ENCODE measurements around the gene NUDT1.

Gene NUDT1

DNA sequence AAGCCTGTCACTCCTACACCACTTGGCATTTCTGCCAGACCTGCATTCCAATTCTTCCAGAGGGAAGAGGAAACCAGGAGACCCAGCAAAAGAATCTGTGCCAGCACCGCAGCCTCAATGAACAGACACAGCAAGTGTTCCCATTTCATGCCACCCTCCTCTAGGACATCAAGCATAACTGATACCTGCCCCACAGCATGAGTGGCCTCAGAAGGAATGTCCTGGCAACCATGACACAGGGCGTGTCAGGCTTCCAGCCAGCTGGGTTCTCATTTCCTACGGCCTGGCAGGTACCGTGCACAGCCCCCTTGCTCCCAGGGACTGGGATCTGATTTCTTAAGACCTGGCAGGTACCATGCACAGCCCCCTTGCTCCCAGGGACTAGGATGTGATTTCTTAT, 17.1 kb upstream of the NUDT1 start:
- DNase-seq, result no peak

DNA sequence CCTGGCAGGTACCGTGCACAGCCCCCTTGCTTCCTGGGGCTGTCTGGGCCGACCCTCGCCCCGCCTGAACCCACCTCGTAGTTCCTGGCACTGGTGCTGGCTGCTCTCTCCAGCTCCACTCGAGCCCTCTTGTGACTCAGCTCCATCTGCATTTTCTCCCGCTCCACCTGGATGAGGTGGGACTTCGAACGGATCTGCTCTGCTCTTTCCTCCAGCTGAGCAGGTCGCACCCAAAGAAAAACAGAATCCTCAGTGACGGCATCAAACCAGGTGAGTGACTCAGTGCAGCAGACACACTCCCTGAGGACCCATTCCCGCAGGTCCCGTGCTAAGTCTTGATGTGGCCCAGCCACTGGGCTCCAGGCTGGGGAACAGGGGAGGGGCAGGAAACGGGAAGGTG, 16.7 kb upstream of the NUDT1 start:
- DNase-seq, result no peak

DNA sequence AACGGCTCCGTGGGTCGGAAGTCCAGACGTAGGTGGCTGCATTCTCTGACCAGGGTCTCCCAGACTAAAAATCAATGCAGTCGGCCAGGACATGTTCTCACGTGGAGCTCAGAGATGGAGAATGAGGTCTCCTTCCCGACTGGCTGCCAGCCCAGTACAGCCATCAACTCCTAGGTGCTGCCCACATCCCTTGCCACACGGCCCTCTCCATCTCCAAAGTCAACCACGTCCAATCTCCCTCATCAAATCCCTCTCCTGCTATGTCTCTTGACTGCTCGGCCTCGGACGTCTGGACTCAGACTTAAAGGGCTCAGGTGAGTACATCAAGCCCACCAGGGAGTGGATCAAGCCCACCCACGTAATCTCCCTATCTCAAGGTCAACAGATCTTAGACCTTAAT, 16.2 kb upstream of the NUDT1 start:
- DNase-seq, result no peak

DNA sequence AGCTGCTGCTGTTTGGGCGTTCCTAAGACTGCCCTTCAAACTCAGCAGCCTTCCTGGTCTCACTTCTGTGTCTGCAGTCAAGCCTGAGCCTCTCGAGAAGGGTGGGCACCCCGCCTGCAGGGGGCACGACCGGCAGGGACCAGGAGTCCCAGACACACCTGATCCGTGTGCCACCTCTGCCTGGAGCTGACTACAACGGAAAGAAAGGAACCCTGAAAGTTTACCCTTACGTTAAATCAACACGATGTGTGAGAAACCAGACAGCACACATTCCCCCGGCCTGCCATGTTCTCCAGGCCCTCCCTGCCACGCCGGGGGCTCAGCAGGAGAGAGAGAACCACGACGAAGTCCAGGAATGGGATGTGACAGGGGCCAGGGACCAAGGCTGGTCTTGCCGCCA, 14.3 kb upstream of the NUDT1 start:
- DNase-seq, result no peak

DNA sequence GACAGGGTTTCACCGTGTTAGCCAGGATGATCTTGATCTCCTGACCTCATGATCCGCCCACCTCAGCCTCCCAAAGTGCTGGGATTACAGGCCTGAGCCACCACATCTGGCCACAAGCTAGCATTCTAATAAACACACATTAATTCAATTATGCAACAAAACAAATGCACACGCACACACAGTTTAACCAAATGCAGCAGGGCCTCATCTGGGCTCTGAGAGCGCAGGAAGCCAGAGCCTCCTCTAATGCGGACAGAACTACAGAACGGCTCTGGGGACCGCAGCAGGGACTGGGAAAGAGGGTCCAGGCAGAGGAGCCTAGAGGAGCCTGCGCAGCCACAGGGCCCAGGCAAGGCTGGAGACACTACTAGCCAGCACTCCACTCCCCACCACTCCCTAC, 13.1 kb upstream of the NUDT1 start:
- DNase-seq, result no peak

DNA sequence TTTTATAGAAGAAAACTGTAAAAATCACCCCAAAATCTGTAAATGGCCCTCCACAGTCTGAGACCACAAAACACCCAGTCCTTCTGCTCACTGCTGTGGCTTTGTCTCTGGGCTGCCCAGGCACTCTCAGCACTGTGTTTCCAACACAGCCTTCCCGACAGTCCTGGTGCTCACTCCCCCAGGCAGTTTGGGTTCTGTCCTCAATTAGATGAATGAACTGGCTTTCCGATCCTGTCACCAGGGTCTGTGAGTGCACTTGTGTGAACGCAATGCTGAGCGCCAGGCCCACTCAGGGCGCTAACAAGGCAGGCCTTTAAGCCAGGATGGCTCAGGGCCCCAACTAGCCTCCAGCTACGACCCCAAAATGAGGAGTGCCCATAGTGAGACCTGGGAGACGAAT, 12.6 kb upstream of the NUDT1 start:
- DNase-seq, result no peak

DNA sequence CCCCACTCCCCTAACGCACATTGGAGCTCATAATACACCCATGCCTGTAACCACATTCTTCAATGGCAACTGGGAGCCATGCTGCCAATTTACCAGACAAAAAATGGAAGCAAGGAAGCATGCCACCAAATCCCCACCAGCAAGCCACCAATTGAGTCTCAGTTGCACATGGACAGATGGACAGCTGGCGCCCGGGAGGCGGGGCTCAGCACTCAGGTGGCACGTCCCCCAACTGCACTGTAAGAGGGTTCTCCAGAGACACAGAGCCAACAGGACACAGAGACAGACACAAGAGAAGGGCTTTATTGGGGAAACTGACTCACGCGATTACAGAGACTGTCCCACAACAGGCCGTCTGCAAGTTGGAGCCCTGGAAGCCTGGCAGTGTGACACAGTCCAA, 11.8 kb upstream of the NUDT1 start:
- no peak for DNase-seq

DNA sequence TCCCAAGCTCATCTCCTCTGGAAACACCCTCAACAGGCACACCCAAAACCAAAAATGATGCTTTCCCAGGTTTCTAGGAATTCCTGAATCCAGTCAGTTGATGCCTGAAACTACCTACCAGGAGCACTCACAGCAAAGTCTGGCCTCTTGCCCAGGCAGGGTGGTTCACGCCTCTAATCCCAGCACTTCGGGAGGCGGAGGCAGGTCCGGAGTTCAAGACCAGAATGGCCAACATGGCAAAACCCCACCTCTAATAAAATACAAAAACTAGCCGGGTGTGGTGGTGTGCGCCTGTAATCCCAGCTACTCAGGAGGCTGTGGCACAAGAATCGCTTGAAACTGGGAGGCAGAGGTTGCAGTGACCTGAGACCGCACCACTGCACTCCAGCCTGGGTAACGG, 11.1 kb upstream of the NUDT1 start:
- no peak for DNase-seq

DNA sequence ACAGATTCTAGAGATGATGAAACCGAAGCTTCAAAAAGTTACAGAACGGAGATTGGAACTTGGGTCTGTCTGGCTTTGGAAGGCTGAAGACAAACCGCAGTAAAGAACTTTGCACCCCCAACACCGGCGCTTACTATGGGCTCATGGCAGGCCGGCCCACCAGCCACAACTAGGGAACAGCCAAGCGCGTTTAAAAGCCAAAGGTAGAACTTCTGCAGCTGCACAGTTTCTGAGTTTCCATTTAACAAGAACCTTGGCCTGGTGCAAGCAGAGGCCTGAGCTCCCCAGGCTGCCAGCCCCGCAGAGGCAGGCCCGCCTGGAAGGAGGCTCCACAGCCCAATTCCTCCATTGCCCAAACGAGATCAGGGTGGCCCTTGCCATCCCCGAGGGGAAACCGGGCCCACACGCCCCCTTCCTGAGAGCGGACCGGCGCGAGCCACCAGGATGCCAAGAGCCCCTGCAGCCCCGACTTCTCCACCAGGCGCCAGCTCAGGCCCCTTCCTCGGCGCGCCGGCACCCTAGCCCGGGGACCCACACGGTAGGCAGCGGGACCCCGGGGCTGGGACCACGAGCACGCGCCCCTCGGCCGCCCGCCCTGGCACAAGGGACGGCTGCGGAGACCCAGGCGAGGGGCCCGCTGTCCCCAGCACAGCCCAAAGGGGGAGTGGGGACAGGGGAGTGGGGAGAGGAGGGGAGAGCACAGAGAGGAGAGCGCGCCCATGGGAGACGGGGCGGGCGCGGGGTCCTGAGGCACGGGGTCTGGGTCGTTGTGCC, 9.8 kb upstream of the NUDT1 start:
- no peak for DNase-seq

DNA sequence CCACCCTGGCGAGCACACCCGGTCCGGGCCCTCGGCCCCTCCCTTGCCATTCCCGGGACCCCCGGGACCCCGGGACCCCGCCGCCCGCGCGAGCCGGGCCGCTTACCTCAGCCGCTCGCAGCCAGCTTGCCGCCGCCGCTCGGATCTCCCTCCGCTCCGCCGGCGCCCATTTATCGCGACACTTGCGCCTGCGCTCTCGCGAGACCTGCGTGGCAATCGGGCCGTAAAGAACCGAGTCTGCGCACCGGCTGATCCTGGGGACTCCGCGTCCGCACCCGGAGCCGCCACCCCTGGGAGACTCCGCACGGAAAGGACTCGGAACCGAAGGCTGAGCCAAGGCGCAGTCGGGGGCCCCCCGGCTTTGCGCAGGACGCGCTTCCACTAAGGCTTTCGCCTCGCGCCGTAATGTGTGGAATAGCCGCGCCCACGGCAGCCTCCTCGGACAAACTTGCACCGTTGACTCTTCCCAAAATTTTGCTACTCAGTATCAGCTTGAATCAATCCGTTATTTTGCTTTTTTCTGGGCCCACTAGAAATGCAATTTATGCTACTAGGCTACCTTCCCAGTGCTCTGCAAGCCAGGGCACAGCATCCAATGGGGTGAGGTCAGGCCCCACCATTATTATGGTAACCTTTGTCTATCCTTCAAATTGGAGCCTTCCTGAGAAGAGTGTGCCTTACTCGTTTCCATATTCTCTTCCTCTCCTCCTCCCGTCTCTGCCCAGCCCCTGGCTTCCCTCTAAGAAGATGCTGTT, 9.1 kb upstream of the NUDT1 start, which contains the start of gene MAD1L1:
Gene MAD1L1, minus strand, starts transcription at position 180 of the 755 bp plus-strand sequence. CDS start 2,812 bp downstream, outside the sequence.
- DNase-seq, result peak; percentile 93

DNA sequence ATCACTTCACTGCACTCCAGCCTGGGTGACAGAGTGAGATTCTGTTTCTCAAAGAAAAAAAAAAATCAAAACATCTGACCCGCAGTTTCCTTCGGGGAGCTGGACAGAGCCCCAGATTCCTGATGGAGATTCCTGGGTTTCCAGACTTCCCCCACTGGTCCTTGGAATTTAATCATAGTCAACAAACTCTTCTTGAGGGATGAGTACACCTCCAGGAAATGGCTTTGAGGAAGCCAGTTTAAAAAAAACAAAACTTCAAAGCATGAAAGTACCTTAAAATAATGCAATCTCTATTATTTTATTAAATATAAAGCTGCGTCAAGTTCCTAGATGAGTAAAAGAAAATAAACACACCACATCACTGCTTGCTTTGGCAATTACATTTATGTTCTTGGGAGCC, 8.1 kb upstream of the NUDT1 start:
- no peak for DNase-seq

DNA sequence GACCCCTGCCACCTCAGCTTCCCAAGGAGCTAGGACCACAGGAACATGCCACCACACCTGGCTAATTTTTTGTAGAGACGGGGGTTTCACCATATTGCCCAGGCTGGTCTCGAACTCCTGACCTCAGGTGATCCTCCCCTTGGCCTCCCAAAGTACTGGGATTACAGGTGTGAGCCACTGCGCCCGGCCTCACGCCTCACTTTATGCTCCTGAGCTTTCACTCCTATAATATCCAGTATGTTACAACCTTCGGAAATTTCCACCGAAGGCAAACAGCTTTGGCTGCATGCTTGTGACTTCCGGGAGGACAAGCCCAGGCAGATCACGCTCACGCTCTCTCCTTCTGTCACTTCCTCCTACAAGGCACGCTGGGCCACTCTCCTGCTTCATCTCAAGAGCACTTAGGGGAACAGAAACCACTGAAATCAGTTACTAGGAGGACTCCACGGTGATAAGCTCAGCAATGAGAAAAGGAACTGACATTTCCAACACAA, 4.9 kb upstream of the NUDT1 start:
- DNase-seq, result no peak

DNA sequence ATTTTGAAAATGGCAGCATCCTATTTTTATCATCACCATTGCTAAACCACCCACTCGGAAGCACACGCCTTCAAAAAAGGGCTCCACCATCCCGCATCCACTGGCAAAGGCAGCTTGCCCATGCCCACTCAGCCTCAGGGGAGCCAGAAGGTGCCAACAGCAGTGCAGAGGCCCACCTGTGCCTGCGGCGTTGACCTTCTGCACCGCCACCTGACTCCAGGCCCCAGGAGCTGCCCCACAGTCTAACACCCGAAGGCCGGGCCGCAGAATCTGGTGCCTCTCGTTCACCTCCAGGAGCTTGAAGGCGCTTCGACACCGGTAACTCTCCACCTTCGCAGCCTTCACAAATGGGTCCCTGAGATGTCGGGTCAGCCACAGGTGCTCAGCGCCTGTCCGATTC, 2.8 kb upstream of the NUDT1 start:
- DNase-seq, result no peak

DNA sequence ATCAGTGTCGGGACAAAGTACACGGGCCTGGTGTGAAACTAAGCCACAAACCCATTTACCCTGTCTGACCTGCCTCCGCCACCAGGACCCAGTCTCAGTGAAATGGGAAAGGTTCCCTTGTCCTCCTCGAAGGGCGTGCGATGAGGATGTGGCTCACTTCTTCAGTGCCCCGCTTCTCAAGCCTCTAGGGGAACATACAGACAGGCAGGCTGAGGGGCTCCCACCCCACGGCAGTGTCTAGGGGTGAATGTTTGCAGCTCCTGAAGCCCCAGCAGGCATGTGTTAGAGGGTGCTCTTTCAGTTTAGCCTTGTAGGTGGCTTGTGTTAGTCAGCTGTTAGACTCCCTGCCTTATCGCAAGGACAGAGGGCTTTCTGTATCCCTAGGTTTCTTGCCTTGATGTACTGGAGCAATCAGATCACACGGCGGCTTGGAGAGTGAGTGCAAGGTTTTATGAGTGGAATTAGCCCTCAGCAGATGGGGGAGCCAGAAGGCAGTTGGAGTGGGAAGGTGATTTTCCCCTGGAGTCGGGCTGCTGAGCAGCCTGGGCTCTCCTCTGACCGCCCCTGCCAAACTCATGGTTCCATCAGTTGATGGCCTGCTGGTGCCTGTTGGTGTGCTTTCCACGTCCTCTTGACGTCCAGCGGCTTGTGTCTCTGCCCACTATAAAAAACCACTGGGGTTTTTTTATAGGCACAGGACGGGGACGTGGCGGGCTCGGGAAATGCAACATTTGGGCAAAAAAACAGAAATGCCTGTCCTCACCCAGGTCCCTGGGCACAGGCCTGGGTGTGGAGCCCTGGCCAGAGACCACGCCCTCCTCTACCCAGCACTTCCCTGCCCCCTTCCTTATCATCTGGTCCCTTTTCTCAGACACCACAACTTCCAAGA, 759 bp downstream of the NUDT1 start:
- no peak for DNase-seq

DNA sequence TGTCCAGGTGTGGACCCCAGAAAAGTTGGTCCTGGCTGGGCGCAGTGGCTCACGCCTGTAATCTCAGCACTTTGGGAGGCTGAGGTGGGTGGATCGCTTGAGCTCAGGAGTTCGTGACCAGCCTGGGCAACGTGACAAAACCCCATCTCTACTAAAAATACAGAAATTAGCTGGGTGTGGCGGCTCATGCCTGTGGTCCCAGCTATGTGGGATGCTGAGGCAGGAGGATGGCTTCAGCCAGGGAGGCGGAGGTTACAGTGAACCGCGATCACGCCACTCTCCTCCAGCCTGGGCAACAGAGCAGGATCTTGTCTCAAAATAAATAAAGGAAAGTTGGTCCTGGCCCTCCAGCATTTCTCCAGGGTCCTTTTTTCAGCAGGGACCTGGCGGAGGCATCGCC, 1.4 kb downstream of the NUDT1 start:
- no peak for DNase-seq

DNA sequence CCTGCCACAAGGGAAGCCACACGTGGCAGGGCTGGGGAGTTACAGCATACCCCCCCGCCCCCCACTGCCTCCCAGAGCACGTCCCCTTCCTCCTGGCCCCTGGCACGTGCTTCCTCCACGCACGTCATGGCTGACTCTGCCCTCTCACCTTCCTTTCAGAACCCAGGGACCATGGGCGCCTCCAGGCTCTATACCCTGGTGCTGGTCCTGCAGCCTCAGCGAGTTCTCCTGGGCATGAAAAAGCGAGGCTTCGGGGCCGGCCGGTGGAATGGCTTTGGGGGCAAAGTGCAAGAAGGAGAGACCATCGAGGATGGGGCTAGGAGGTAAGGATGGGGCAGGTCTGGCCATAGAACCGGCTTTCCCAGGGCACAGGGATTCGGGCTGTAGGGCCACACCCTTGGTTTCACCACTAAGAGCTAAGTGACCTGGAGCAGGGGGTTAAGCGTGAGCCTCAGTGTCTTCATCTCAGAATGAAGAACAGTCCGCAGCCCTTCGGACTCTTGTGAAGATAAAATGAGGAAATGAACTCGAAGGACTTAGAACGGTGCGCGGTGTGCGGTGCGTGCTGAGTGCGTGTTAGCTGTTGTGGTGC, 2.5 kb downstream of the NUDT1 start:
- DNase-seq, result no peak

DNA sequence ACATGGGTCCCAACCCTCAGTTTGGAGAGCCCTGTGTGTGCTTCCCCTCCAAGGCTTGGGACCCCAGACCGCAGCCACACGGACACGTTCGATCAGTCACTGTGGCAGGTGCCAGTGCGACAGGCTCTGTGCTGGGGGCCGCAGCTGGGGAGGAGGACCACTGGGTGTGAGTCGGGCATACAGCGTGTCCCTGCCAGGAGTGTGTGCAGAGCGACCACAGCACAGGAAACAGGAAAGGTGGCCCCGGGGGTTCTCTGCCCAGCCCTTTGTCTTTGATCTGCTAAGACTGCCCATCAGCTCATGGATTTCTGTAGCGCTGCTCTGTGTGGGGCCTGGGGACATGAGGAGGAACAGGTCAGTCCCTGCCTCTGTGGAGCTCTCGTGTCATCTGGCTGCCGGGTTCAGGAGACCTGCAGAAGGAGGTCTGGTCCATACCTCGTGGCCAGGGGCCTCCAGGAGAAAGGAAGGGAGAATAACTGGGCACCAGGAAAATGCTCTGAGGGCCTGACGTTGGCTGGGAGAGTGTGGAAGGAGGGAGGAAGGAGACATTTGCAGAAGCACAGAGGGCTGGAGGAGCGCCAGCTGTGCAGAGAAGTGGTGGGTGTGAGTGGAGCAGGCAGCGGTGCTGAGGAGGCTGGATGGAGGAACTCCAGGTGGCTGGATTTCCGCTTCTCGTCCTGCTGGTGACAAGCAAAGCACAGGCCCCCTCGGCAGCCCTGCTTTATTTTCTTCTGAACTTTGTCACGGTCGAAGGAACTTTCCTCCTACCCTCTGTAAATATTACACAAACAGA, 4.1 kb downstream of the NUDT1 start:
- no peak for DNase-seq

DNA sequence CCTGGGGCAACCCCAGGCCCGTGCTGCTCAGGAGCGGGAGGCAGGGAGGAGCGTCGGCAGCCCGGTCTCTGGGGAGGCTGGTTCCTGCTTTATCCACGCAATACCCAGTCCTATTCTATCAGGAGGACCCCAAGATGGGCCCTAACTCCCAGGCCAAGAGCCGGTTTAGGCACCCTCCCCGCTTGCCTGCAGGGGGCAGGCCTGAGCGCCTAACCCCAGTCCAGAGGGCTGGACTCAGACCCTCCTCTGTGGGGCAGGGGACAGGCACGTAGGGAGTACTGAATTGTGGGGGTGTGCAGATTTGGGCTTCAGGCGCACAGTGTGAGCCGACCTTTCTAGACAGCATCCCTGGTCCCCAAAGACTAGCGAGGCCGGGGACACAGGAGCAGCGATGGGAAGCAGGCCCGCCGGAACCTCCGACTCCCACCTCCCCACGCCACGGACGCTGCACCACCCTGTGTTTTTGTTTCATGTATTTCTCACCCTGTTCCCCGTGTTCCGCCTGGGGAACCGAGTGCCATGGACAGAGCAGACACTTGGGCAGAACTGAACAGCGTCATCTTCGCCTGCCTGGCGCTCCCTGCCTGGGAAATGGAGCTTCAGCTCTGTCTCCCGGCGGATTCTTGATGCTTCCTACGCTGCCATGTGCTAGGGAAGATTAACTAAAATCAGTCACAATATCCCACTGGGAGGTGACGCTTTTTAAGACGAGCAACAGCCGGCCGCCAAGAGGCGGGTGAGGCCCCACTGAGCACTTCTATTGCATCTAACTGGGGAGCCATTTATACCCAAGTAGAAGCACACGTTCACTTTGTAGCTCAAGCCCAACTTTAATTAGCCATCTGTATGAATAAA, 5.3 kb downstream of the NUDT1 start:
- peak; percentile 37 for DNase-seq

DNA sequence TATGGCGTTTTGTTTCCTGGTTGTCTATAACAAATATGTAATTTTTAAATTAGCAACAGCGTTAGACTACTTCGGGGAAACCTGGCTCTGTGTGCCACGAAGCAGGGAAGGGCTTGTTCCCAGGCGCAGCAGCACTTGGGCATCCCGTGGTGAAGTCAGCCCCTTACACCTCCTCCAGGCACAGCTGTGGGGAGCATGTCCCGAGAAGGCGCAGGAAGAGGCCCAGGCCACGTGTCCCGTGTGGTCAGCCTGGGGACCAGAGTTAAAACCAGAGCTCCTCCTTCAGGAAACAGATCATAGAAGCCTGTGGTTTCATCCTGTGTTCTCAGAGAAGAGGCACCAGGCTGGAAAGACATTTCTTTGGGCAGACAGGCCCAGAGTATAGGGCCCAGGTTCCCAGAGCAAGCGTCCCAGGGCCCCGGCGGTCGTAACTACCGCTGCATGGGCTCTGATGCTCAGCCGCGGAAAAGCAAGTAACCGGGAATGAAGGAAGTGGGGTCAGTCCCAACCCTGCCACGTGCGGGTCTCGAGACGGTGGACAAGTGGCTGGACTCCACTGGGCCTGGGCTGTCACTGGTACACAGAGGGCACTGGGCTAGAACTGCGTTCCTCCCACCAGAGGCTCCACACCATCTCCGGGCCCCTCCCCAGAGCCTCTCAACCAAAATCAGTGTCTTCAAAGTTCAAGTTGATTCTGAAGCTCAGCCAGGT, 7.1 kb downstream of the NUDT1 start:
- DNase-seq, result peak; percentile 95

DNA sequence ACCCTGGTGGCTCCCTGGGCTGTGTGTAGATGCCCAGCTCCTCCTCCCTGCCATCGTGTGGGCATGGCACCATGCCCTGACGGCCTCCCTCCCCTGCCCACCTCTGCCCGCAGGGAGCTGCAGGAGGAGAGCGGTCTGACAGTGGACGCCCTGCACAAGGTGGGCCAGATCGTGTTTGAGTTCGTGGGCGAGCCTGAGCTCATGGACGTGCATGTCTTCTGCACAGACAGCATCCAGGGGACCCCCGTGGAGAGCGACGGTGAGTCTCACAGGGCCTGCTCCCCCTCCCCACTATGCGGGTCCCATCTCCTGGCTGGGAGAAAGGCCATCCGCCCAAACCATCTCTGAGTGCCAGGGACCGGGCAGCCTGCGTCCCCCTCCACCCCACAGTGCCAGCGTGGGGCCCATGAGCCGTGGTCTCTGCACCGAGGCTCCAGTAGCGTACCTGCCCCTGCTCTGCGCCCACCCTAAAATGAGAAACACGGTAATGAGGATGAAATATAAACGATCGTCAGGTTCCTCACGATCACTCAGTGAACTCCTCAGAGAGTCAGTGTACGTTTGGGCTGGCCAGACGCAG, 7.8 kb downstream of the NUDT1 start:
- DNase-seq, result no peak

Measured in fibroblast of skin of scalp (primary cell).